Kidney capillary endothelial cell (primary cell): ENCODE results near the gene ZNF337.
A peak's percentile ranks its signal among the peaks of the same experiment; 100 is the strongest.
"Not testable (repeated sequence)": the region's sequence is repeated elsewhere in the genome, so short reads cannot be mapped to it uniquely, and the experiment has no call there.

Source experiments
- DNase-seq: peaks from one replicate; pipeline ENCODE4 v3.0.0-alpha.2; 2018; ENCODE audit warnings: low spot score

Gene ZNF337

GRCh38 chr20:25696371-25697131 lies at the start of gene ZNF337:
TSS of gene ZNF337 (minus strand) at chr20:25696853. CDS start at chr20:25686417, 10,436 bp downstream.
- DNase-seq, result peak; percentile 96

- DNase-seq, result no peak
These were observed 49.1 kb upstream of the ZNF337 start for GRCh38 chr20:25745738-25746137.

GRCh38 chr20:25745100-25745499 lies 48.4 kb upstream of the ZNF337 start:
- no peak for DNase-seq

GRCh38 chr20:25744261-25744660 lies 47.6 kb upstream of the ZNF337 start:
- no peak for DNase-seq

GRCh38 chr20:25741088-25741487 lies 44.4 kb upstream of the ZNF337 start:
- no peak for DNase-seq

GRCh38 chr20:25739615-25740320 lies 43.1 kb upstream of the ZNF337 start:
- DNase-seq, result peak; percentile 67

- DNase-seq, result no peak
These were observed 41.5 kb upstream of the ZNF337 start for GRCh38 chr20:25738198-25738597.

- DNase-seq, result no peak
These were observed 37.2 kb upstream of the ZNF337 start for GRCh38 chr20:25733903-25734302.

GRCh38 chr20:25730862-25731261 lies 34.2 kb upstream of the ZNF337 start:
- DNase-seq, result no peak

GRCh38 chr20:25726357-25726756 lies 29.7 kb upstream of the ZNF337 start:
- DNase-seq, result no peak

- no peak for DNase-seq
These were observed 29.0 kb upstream of the ZNF337 start for GRCh38 chr20:25725639-25726038.

- no peak for DNase-seq
These were observed 27.3 kb upstream of the ZNF337 start for GRCh38 chr20:25723975-25724374.

- no peak for DNase-seq
These were observed 23.6 kb upstream of the ZNF337 start for GRCh38 chr20:25720285-25720684.

GRCh38 chr20:25718896-25719809 lies 22.5 kb upstream of the ZNF337 start:
- DNase-seq, result not testable (repeated sequence)

- DNase-seq, result no peak
These were observed 11.0 kb upstream of the ZNF337 start for GRCh38 chr20:25707695-25708094.

GRCh38 chr20:25706793-25707192 lies 10.1 kb upstream of the ZNF337 start:
- DNase-seq, result no peak

- DNase-seq, result no peak
These were observed 9.2 kb upstream of the ZNF337 start for GRCh38 chr20:25705830-25706351.

- DNase-seq, result not testable (repeated sequence)
These were observed 7.7 kb upstream of the ZNF337 start for GRCh38 chr20:25704303-25704702.

- DNase-seq, result not testable (repeated sequence)
These were observed 4.2 kb upstream of the ZNF337 start for GRCh38 chr20:25700835-25701234.

GRCh38 chr20:25699914-25700313 lies 3.3 kb upstream of the ZNF337 start:
- no peak for DNase-seq

GRCh38 chr20:25697132-25697446 lies 436 bp upstream of the ZNF337 start:
- DNase-seq, result no peak
